Middle frontal gyrus (tissue), 1 donor: ENCODE measurements around the gene TBC1D22A.

Source experiments
- DNase-seq: peaks from one replicate; pipeline ENCODE4 v3.0.0-alpha.2; 2015; ENCODE audit warnings: low spot score; ENCODE audit errors: extremely low spot score

Gene TBC1D22A

GRCh38 chr22:47207846-47208554, 445.6 kb downstream of the TBC1D22A start:
- no peak for DNase-seq

GRCh38 chr22:47208630-47209029, 446.2 kb downstream of the TBC1D22A start:
- no peak for DNase-seq

- no peak for DNase-seq
Observed at GRCh38 chr22:47209040-47209514, 446.6 kb downstream of the TBC1D22A start.

- no peak for DNase-seq
Observed at GRCh38 chr22:47209547-47210023, 447.1 kb downstream of the TBC1D22A start.

- DNase-seq: no peak
Observed at GRCh38 chr22:47210112-47210657, 447.7 kb downstream of the TBC1D22A start.

GRCh38 chr22:47210686-47211085, 448.2 kb downstream of the TBC1D22A start:
- DNase-seq: no peak

GRCh38 chr22:47213571-47214230, 451.3 kb downstream of the TBC1D22A start:
- DNase-seq: no peak

GRCh38 chr22:47215851-47216250, 453.4 kb downstream of the TBC1D22A start:
- no peak for DNase-seq

- no peak for DNase-seq
Observed at GRCh38 chr22:47218671-47219070, 456.2 kb downstream of the TBC1D22A start.

GRCh38 chr22:47219789-47220188, 457.3 kb downstream of the TBC1D22A start:
- no peak for DNase-seq

- no peak for DNase-seq
Observed at GRCh38 chr22:47220752-47221151, 458.3 kb downstream of the TBC1D22A start.

- DNase-seq: no peak
Observed at GRCh38 chr22:47221840-47222615, 459.6 kb downstream of the TBC1D22A start.
